ENCODE data around the gene P4HA1.
"Not testable (repeated sequence)": the region's sequence is repeated elsewhere in the genome, so short reads cannot be mapped to it uniquely, and the experiment has no call there.

P4HA1 gene

GRCh38 chr10:73117976-73118743 is 21.5 kb upstream of the P4HA1 start:
- no peak overlapping the region for H3K4me3 Mint-ChIP-seq
- H3K36me3 Mint-ChIP-seq (ENCODE audit: low read depth): peaks cover 17% of the 10 kb centered on the region
- H3K9me3 Mint-ChIP-seq: no peaks in the 10 kb centered on the region
- H3K27ac Mint-ChIP-seq: no peak overlapping the region
- H3K27me3 Mint-ChIP-seq (ENCODE audit: low read depth, poor library complexity): no peaks in the 10 kb centered on the region
- H3K4me1 Mint-ChIP-seq: no peaks in the 10 kb centered on the region
- no peak for DNase-seq
- no peak for TF ChIP-seq CTCF (IDR thresholded peaks at IDR 0.05)

GRCh38 chr10:73116017-73116416 is 19.4 kb upstream of the P4HA1 start:
- DNase-seq: no peak
- Mint-ChIP-seq H3K36me3 (ENCODE audit: low read depth) (peaks cover 21% of the 10 kb centered on the region), H3K4me1 (no peaks in the 10 kb centered on the region), H3K27ac (no peak overlapping the region), H3K9me3 (no peaks in the 10 kb centered on the region), H3K4me3 (no peak overlapping the region), H3K27me3 (ENCODE audit: low read depth, poor library complexity) (no peaks in the 10 kb centered on the region)
- no peak for TF ChIP-seq CTCF (IDR thresholded peaks at IDR 0.05)

GRCh38 chr10:73113551-73113950 is 16.9 kb upstream of the P4HA1 start:
- H3K4me1 Mint-ChIP-seq: peaks cover 8% of the 10 kb centered on the region
- no peaks in the 10 kb centered on the region for H3K27me3 Mint-ChIP-seq (ENCODE audit: low read depth, poor library complexity)
- DNase-seq: no peak
- peaks cover 30% of the 10 kb centered on the region for H3K36me3 Mint-ChIP-seq (ENCODE audit: low read depth)
- no peak overlapping the region for H3K27ac Mint-ChIP-seq
- peaks cover 15% of the 10 kb centered on the region for H3K9me3 Mint-ChIP-seq
- no peak for TF ChIP-seq CTCF (IDR thresholded peaks at IDR 0.05)
- H3K4me3 Mint-ChIP-seq: no peak overlapping the region

GRCh38 chr10:73112032-73112431 is 15.4 kb upstream of the P4HA1 start:
- H3K27ac Mint-ChIP-seq; H3K4me1 Mint-ChIP-seq; H3K27me3 Mint-ChIP-seq (ENCODE audit: low read depth, poor library complexity); DNase-seq; H3K4me3 Mint-ChIP-seq: not testable (repeated sequence)
- Mint-ChIP-seq H3K36me3 (ENCODE audit: low read depth) (peaks cover 45% of the 10 kb centered on the region), H3K9me3 (peaks cover 16% of the 10 kb centered on the region)

GRCh38 chr10:73110345-73110849 is 13.7 kb upstream of the P4HA1 start, which contains the start of gene NUDT13:
Gene NUDT13, plus strand, starts transcription at chr10:73110455. Its CDS starts 3,911 bp downstream, at chr10:73114366.
- peak within 1 kb of the TSS; percentile 92 for H3K4me3 Mint-ChIP-seq
- peaks cover 16% of the 10 kb centered on the region for H3K9me3 Mint-ChIP-seq
- peaks cover 8% of the 10 kb centered on the region for H3K4me1 Mint-ChIP-seq
- no peak for TF ChIP-seq CTCF (IDR thresholded peaks at IDR 0.05)
- peak within 1 kb of the TSS; percentile 92 for H3K27ac Mint-ChIP-seq
- H3K27me3 Mint-ChIP-seq (ENCODE audit: low read depth, poor library complexity): no peaks in the 10 kb centered on the region
- peaks cover 58% of the 10 kb centered on the region for H3K36me3 Mint-ChIP-seq (ENCODE audit: low read depth)
- peak; percentile 35 for DNase-seq

- H3K9me3 Mint-ChIP-seq: peaks cover 16% of the 10 kb centered on the region
- peaks cover 64% of the 10 kb centered on the region for H3K36me3 Mint-ChIP-seq (ENCODE audit: low read depth)
- not testable (repeated sequence) for DNase-seq; H3K4me1 Mint-ChIP-seq; H3K27me3 Mint-ChIP-seq (ENCODE audit: low read depth, poor library complexity); H3K27ac Mint-ChIP-seq; H3K4me3 Mint-ChIP-seq
Observed at GRCh38 chr10:73109248-73109652, 12.6 kb upstream of the P4HA1 start.

GRCh38 chr10:73106301-73106700 is 9.6 kb upstream of the P4HA1 start:
- no peak for DNase-seq
- Mint-ChIP-seq H3K4me3 (no peak overlapping the region), H3K27me3 (ENCODE audit: low read depth, poor library complexity) (no peaks in the 10 kb centered on the region), H3K4me1 (peaks cover 8% of the 10 kb centered on the region), H3K9me3 (peaks cover 16% of the 10 kb centered on the region), H3K36me3 (ENCODE audit: low read depth) (peaks cover 71% of the 10 kb centered on the region), H3K27ac (no peak overlapping the region)
- no peak for TF ChIP-seq CTCF (IDR thresholded peaks at IDR 0.05)
